Measurements from ENCODE around the gene H1-8.
"Not testable (repeated sequence)": the region's sequence is repeated elsewhere in the genome, so short reads cannot be mapped to it uniquely, and the experiment has no call there.

The H1-8 gene

DNA sequence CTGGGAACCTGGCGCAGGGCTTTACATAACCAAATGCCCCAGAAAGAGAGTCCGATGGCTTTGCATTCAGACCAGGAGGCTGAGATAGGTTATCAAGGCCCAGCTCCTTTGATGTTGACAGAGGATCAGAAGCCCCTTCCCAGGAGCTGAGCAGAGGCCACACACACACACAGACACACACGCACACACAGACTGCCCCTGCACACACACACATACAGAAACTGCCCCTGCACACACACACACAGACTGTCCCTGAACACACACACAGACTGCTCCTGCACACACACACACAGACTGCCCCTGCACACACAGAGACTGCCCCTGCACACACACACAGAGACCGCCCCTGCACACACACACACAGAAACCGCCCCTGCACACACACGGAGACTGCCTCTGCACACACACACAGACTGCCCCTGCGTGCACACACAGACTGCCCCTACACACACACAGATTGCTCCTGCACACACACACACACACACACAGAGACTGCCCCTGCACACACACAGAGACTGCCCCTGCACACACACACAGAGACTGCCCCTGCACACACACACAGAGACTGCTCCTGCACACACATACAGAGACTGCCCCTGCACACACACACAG, 27.0 kb upstream of the H1-8 start:
- H3K27ac ChIP-seq (ENCODE audit: low read depth, low read length); H3K27me3 ChIP-seq (ENCODE audit: control insufficient read depth, insufficient read depth, low read length); H3K4me3 ChIP-seq (ENCODE audit: low read depth, low read length); H3K4me1 ChIP-seq (ENCODE audit: control insufficient read depth, insufficient read depth, low read length); H3K9ac ChIP-seq (ENCODE audit: low read depth, low read length); H3K9me3 ChIP-seq (ENCODE audit: control insufficient read depth, insufficient read depth, low read length): not testable (repeated sequence)
- H3K36me3 ChIP-seq (ENCODE audit: control insufficient read depth, insufficient read depth, low read length), result peaks cover 14% of the 10 kb centered on the region

DNA sequence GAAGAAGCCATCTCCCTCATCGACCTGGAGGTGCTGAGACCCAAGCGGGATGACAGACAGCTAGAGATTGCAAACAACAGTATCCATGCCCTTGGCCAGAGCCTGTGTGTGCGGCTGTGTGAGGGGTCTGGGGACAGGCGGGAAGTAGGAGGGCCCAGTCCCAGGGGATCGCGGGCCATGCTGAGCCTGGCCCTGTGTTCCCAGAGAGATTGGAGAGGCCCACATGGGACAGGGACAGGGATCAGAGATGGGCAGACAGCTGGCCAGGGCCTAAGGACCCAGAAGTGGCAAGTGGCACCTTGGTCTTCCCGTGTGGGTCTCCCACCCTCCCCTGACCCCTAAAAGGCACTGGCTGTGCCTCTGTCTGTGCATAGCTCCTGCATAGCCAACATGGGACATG, 25.5 kb upstream of the H1-8 start:
- peaks cover 5% of the 10 kb centered on the region for H3K36me3 ChIP-seq (ENCODE audit: control insufficient read depth, insufficient read depth, low read length)
- no peaks in the 10 kb centered on the region for H3K4me1 ChIP-seq (ENCODE audit: control insufficient read depth, insufficient read depth, low read length)
- H3K9ac ChIP-seq (ENCODE audit: low read depth, low read length), result no peak overlapping the region

DNA sequence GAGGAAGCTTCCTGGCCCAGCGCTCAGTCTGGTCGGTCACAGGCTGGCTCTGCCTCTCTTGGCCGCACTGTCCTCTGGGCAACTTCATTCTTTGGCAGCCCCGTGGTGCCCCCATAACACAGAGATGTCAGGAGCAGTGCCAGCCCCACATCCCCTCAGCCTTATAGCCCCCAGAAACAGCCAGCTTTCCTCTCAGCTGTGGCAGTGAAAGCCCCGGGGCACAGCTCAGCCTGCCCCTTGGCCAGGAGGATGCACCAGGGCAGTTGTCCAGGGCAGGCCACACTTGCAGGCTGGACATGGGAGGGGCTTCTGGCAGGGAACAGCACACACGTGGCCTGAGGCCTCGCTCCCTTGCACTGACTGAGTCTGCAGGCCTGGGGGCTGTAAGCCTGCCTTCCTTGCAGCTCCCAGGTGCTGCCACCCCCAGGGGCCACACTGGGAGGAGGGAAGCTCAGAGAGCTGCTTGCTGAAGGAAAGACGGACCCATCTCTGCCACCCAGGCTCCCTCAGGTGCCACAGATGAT, 24.9 kb upstream of the H1-8 start:
- no peak overlapping the region for H3K9ac ChIP-seq (ENCODE audit: low read depth, low read length)
- no peaks in the 10 kb centered on the region for H3K27me3 ChIP-seq (ENCODE audit: control insufficient read depth, insufficient read depth, low read length)
- H3K4me1 ChIP-seq (ENCODE audit: control insufficient read depth, insufficient read depth, low read length), result no peaks in the 10 kb centered on the region
- no peaks in the 10 kb centered on the region for H3K9me3 ChIP-seq (ENCODE audit: control insufficient read depth, insufficient read depth, low read length)
- no peak overlapping the region for H3K4me3 ChIP-seq (ENCODE audit: low read depth, low read length)
- peaks cover 3% of the 10 kb centered on the region for H3K36me3 ChIP-seq (ENCODE audit: control insufficient read depth, insufficient read depth, low read length)
- H3K27ac ChIP-seq (ENCODE audit: low read depth, low read length), result no peak overlapping the region

More for the DNA sequence above, 25.5 kb upstream of the H1-8 start:
- Histone ChIP-seq H3K9me3 (ENCODE audit: control insufficient read depth, insufficient read depth, low read length) (no peaks in the 10 kb centered on the region), H3K27ac (ENCODE audit: low read depth, low read length) (no peak overlapping the region), H3K27me3 (ENCODE audit: control insufficient read depth, insufficient read depth, low read length) (no peaks in the 10 kb centered on the region), H3K4me3 (ENCODE audit: low read depth, low read length) (no peak overlapping the region)

DNA sequence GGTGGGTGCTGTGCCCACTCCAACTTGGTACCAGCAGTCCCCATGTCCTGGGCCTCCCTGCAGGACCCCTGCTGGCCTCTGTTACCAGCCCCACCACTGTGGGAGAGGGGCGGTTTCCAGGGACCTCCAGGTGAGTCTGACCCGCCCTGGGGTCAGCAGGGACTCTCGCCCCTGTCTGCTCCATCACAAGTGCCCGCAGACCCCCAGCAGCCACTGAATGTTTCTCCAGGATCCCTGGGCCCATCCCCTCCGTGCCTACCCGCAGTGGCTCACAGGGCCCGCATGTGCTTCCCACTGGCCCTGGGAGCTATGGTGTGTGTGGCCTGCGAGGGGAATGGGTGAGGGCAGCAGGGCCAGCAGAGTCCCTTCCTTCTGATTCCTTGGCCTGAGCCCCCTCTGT, 24.4 kb upstream of the H1-8 start:
- Histone ChIP-seq H3K27ac (ENCODE audit: low read depth, low read length) (no peak overlapping the region), H3K27me3 (ENCODE audit: control insufficient read depth, insufficient read depth, low read length) (no peaks in the 10 kb centered on the region), H3K9me3 (ENCODE audit: control insufficient read depth, insufficient read depth, low read length) (no peaks in the 10 kb centered on the region), H3K9ac (ENCODE audit: low read depth, low read length) (no peak overlapping the region), H3K4me1 (ENCODE audit: control insufficient read depth, insufficient read depth, low read length) (no peaks in the 10 kb centered on the region), H3K36me3 (ENCODE audit: control insufficient read depth, insufficient read depth, low read length) (peaks cover 3% of the 10 kb centered on the region), H3K4me3 (ENCODE audit: low read depth, low read length) (no peak overlapping the region)

DNA sequence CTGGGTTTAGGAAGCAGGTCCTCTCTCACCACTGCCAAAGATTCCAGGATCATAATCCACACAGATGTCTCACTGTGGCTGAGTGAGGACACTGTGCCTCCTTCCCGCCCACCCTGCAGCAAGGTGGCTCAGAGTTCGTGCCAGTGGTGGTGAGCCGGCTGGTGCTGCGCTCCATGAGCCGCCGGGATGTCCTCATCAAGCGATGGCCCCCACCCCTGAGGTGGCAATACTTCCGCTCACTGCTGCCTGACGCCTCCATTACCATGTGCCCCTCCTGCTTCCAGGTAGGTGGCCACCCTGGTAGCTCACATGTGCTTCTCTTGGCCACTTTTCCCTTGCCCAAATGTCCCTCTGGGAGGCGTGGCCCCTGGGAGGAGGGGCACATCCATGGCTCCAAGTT, 23.5 kb upstream of the H1-8 start:
- Histone ChIP-seq H3K9me3 (ENCODE audit: control insufficient read depth, insufficient read depth, low read length) (no peaks in the 10 kb centered on the region), H3K27me3 (ENCODE audit: control insufficient read depth, insufficient read depth, low read length) (no peaks in the 10 kb centered on the region), H3K36me3 (ENCODE audit: control insufficient read depth, insufficient read depth, low read length) (peaks cover 3% of the 10 kb centered on the region; the same call in 1 of the 2 replicates), H3K4me3 (ENCODE audit: low read depth, low read length) (no peak overlapping the region), H3K9ac (ENCODE audit: low read depth, low read length) (no peak overlapping the region), H3K4me1 (ENCODE audit: control insufficient read depth, insufficient read depth, low read length) (no peaks in the 10 kb centered on the region), H3K27ac (ENCODE audit: low read depth, low read length) (no peak overlapping the region)

DNA sequence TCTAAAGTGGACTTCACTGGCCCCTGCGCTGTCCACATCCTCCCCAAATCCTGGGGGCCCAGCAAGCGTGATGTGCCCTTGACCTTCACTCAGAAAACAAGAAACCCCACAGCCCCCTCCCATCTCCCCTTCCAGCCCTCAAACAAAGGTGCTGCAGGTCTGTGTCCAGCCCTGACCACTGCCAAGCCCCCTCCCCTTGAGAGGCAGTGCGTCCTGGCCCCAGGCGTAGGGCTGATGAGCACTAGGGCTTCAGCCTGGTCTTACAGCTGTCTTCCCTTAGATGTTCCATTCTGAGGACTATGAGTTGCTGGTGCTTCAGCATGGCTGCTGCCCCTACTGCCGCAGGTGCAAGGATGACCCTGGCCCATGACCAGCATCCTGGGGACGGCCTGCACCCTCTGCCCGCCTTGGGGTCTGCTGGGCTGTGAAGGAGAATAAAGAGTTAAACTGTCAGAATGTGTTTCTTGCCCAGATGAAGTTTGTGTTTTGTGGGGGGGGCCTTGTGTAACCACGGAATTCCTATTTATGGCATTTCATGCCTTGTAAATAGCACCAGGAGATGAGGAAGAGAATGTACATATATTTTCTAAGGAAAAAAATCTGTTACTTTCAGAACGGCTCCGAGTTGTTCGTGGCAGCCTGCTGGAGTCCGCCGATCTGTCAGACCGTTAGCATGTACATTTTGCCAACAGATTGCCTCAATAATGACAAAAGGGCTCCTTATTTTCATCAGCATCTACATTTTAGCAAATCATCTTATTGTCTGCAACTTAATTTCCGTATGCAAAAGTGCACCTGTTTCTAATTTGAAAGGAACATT, 22.9 kb upstream of the H1-8 start:
- no peak overlapping the region for H3K9ac ChIP-seq (ENCODE audit: low read depth, low read length)
- H3K27ac ChIP-seq (ENCODE audit: low read depth, low read length), result no peak overlapping the region
- H3K9me3 ChIP-seq (ENCODE audit: control insufficient read depth, insufficient read depth, low read length), result no peaks in the 10 kb centered on the region
- H3K36me3 ChIP-seq (ENCODE audit: control insufficient read depth, insufficient read depth, low read length), result peaks cover 3% of the 10 kb centered on the region; the same call in 1 of the 2 replicates
- H3K4me1 ChIP-seq (ENCODE audit: control insufficient read depth, insufficient read depth, low read length), result no peaks in the 10 kb centered on the region
- H3K27me3 ChIP-seq (ENCODE audit: control insufficient read depth, insufficient read depth, low read length), result no peaks in the 10 kb centered on the region
- no peak overlapping the region for H3K4me3 ChIP-seq (ENCODE audit: low read depth, low read length)

DNA sequence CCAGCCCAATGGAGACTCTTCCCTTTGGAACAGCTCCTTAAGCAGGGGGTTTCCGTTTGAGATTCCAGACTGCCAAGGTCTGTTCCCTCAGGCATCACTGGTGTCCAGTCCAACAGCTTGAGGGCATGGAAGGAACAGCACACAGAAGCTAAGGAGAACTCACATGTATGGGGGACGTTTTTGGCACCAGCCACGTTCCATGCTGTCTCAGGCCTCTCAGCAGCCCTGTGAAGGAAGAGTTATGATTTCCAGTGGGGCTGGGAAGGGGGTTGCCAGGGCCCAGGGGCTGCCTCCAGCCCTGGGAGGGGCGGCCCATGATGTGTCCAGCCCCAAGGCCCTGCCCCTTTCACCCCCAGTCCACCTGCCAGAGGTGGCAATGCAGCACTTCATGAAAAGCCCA, 22.0 kb upstream of the H1-8 start:
- Histone ChIP-seq H3K36me3 (ENCODE audit: control insufficient read depth, insufficient read depth, low read length) (0 out of 2 replicates have a peak, but pooled peaks cover under 1% of the 10 kb centered on the region), H3K27me3 (ENCODE audit: control insufficient read depth, insufficient read depth, low read length) (no peaks in the 10 kb centered on the region), H3K27ac (ENCODE audit: low read depth, low read length) (no peak overlapping the region), H3K4me3 (ENCODE audit: low read depth, low read length) (no peak overlapping the region), H3K9ac (ENCODE audit: low read depth, low read length) (no peak overlapping the region), H3K9me3 (ENCODE audit: control insufficient read depth, insufficient read depth, low read length) (no peaks in the 10 kb centered on the region), H3K4me1 (ENCODE audit: control insufficient read depth, insufficient read depth, low read length) (no peaks in the 10 kb centered on the region)

DNA sequence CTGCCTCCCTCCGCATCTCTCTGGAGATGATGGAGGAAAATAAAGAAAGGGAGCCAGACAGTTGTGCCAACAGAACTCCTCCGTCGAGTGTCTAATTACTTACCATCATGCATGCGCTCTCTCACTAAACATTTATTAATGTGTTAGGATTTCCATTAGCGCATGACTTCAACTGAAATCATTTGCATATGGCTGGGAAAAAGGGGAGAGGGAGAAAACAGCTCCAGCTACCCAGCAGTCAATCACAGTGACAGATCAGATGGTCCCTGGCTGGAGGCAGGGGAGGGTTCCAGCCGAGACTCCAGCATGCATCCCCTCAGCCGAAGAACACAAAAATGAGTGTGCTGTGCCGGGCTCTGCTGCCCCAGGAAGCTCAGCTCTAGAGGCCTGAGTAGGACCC, 21.4 kb upstream of the H1-8 start:
- H3K4me1 ChIP-seq (ENCODE audit: control insufficient read depth, insufficient read depth, low read length), result no peaks in the 10 kb centered on the region

DNA sequence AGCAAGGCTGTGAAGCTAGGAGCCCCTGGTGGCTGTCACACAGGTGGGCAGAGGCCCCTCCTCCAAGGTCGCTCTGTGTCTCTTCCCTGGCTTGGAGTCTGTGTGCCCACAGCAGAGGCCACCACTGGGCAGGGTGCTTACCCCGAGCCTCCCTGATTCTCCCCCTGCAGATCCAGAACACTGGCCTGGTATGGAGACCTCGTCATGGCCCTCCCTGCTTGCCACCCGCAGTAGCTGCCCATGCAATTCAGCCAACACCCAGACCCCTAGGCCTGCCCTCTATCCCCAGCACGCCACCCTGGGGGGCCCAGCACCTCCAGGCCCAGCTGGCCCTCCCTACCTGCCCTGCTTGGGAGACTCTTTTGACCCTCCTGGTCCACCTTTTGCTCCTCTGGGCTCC, 20.0 kb upstream of the H1-8 start:
- no peaks in the 10 kb centered on the region for H3K4me1 ChIP-seq (ENCODE audit: control insufficient read depth, insufficient read depth, low read length)
- H3K4me3 ChIP-seq (ENCODE audit: low read depth, low read length), result no peak overlapping the region
- H3K36me3 ChIP-seq (ENCODE audit: control insufficient read depth, insufficient read depth, low read length), result no peaks in the 10 kb centered on the region
- H3K9me3 ChIP-seq (ENCODE audit: control insufficient read depth, insufficient read depth, low read length), result no peaks in the 10 kb centered on the region
- no peaks in the 10 kb centered on the region for H3K27me3 ChIP-seq (ENCODE audit: control insufficient read depth, insufficient read depth, low read length)
- no peak overlapping the region for H3K27ac ChIP-seq (ENCODE audit: low read depth, low read length)
- H3K9ac ChIP-seq (ENCODE audit: low read depth, low read length), result no peak overlapping the region

More for the DNA sequence above, 21.4 kb upstream of the H1-8 start:
- Histone ChIP-seq H3K9me3 (ENCODE audit: control insufficient read depth, insufficient read depth, low read length) (no peaks in the 10 kb centered on the region), H3K4me3 (ENCODE audit: low read depth, low read length) (no peak overlapping the region), H3K36me3 (ENCODE audit: control insufficient read depth, insufficient read depth, low read length) (no peaks in the 10 kb centered on the region), H3K27ac (ENCODE audit: low read depth, low read length) (no peak overlapping the region), H3K27me3 (ENCODE audit: control insufficient read depth, insufficient read depth, low read length) (no peaks in the 10 kb centered on the region), H3K9ac (ENCODE audit: low read depth, low read length) (no peak overlapping the region)

DNA sequence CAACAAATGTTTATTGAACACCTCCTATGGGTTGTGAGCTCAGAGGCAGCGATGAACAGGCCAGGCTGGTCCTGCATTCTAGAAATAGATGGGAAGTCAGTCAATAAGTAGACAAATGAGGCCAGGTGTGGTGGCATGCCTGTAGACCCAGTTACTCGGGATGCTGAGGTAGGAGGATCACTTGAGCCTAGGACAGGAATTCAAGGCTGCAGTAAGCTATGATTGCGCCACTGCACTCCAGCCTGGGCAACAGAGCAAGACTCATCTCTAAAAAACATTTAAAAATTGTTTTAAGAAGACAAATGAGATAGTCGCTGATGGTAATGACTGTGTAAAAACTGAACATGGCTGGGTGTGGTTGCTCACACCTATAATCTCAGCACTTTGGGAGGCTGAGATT, 18.9 kb upstream of the H1-8 start:
- Histone ChIP-seq H3K36me3 (ENCODE audit: control insufficient read depth, insufficient read depth, low read length) (no peaks in the 10 kb centered on the region), H3K9ac (ENCODE audit: low read depth, low read length) (no peak overlapping the region), H3K4me3 (ENCODE audit: low read depth, low read length) (no peak overlapping the region), H3K9me3 (ENCODE audit: control insufficient read depth, insufficient read depth, low read length) (no peaks in the 10 kb centered on the region), H3K4me1 (ENCODE audit: control insufficient read depth, insufficient read depth, low read length) (no peaks in the 10 kb centered on the region), H3K27me3 (ENCODE audit: control insufficient read depth, insufficient read depth, low read length) (no peaks in the 10 kb centered on the region), H3K27ac (ENCODE audit: low read depth, low read length) (no peak overlapping the region)

DNA sequence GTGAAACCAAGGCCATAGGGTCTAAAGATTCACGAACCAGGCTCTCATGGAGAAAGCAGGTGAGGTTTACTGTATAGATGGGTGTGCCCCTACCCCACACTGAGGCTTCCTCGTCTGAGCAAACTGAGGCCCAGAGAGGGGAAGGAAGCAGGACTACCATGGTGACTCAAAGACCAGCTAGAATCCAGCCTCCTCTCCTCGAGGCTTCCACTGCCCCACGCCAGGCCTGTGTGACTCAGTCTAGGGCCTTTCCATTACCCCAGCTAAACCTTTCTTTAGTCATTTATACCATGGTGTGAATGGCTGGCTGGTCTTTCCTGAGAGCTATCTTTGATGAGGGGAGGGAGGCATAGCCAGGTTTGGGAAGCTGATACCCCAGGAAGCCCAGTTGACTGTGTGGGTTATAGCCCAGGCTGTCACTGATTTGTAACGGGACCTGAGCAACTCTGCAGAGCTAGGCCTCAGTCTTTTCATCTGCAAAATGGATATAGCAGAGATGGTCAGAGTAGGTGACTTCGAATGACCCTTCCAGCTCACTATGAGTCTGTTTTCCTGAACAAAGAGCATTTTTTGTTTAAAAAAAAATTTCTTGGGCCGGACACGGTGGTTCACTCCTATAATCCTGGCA, 17.5 kb upstream of the H1-8 start:
- H3K9ac ChIP-seq (ENCODE audit: low read depth, low read length), result no peak overlapping the region
- no peak overlapping the region for H3K27ac ChIP-seq (ENCODE audit: low read depth, low read length)

More for the DNA sequence above, 17.5 kb upstream of the H1-8 start:
- H3K36me3 ChIP-seq (ENCODE audit: control insufficient read depth, insufficient read depth, low read length), result no peaks in the 10 kb centered on the region
- no peak overlapping the region for H3K4me3 ChIP-seq (ENCODE audit: low read depth, low read length)
- H3K4me1 ChIP-seq (ENCODE audit: control insufficient read depth, insufficient read depth, low read length), result peaks cover 9% of the 10 kb centered on the region
- H3K27me3 ChIP-seq (ENCODE audit: control insufficient read depth, insufficient read depth, low read length), result no peaks in the 10 kb centered on the region
- H3K9me3 ChIP-seq (ENCODE audit: control insufficient read depth, insufficient read depth, low read length), result no peaks in the 10 kb centered on the region
